ENCODE data around the gene CCDC86.

Gene CCDC86

DNA sequence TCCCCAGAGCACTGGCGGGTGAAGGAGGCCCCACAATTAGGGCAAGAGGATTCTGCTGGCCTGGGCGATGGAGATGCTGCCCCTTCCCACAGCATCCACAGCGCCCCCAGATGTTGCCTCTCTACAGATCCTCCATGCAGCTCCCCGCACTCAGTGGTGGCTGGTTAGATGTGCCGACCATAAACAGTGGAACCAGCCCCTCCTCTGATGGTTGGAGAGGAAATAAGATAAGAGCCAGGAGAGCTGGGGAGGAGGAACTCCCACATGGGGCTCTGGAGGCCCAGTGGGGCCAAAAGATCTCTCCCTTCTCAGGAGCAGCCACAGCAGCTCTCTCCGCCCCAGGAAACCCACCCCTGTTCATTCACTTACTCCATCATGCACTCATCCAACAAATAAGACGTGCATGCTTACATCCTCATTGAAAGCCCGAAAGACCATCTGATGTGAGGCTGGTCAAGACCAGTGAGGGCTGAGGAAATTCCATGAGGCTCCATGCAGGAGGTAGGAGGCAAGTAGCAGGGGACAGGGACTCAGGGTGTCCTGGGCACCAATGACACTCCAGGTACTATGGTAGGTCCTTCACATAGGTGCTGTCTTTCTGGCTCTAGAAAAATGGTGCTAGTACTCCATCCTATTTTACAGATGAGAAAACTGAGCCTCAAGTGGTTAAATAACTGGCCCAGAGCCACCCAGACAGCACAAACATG lies 12.4 kb downstream of the CCDC86 start:
- FAIRE-seq: no peak

DNA sequence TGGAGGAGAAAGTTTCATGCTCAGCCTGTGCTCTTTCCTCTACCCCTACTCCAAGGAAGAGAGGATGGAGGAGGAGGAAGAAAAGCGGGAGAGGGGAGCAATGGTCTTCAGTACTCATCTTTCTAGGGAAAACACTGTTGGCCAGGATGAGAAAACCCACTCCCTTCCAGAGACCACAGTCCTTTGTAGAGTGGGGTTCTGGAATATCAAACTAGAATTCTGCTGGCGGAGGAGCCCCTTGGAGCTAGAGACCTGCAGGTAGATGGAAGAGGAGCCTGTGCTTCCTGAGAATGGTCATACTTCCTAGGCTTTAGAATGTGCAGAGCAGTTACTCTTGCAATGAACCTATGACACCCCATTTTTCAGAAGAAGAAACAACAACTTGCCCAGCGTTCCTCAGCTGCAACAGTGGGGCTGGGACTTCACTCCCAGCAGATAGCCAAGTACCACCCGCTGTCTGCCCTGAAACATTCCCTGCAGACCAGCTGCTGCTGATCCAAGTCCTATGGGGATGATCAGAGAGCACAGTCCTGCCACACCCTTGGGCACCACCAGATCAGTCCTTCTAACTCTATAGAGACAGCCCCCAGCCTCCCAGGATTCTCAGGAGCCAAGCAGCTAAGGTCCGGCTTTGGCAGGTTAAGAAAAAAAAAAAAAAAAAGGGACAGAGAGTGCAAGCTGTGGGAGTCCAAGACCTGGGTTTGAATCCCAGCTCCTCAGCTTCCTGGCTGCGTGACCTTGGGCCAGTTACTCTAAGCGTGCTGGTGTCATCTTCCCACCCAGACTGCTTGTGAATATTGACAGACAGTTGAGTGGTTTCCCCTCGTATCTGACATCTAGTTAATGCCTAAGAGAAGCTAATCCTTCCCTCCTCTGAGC lies 13.2 kb downstream of the CCDC86 start:
- no peak for FAIRE-seq

- no peak for FAIRE-seq
Measured at GRCh38 chr11:60855726-60856633, 14.1 kb downstream of the CCDC86 start, which contains the start of gene PTGDR2. TSS of gene PTGDR2 (minus strand) at chr11:60855950. CDS start at chr11:60853722, 2,228 bp downstream.

DNA sequence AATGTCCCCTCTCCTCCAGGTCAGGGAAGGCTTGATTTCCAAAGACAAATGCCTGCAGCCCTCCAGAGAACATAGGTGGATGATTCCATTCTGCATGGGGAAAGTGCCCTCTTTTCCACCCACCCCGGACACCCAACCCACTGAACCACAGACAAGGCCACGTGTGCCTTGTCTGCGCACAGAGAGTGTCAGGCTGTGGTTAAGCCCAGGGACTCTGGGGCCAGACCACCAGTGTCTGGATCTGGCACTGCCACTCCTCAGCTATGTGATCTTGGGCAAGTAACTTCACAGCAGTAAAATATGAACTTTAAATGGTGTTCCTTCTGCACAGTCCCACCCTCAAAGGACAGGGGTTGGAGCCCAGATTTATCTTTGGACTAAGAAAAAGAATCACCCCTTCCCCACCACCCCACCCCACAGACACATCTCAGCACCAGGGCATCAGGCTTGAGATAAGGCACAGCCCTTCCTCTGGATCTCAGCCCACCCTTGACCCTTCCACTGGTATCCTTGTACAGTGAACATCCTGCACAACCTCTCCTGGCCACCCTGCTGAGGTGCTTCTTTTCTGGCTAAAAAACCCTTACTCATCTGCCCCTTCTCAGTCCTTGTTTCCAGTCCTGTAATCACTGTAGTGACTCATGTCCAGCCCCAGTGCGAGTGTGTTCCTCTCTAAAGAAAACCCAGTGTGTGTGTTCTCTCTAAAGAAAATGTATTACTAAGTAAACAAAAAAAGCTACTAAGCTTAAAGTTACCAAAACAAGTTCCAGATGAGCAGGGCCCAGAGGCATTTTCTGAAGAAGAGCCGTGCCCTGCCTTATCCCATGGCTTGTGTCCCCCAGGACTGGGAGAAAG lies 15.7 kb downstream of the CCDC86 start:
- FAIRE-seq: no peak

DNA sequence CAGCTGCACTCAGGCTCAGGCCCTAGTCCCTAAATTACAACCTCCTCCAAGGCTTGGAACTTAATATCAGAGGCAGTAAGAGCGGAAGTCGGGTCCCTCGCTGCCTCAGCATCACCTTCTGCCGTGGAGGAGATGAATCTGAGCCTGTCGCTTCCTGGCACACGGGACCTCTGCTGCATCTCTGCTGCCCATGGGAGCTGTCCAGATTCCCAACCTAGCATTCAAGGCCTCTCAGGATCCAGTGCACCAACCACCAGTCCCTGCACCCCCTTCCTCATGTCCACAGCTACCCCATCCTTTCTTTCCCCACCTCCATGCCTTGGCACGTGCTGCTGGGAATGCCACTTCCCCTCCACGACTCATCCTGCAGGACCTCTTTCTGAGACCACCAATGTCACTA lies 16.3 kb downstream of the CCDC86 start:
- no peak for FAIRE-seq

DNA sequence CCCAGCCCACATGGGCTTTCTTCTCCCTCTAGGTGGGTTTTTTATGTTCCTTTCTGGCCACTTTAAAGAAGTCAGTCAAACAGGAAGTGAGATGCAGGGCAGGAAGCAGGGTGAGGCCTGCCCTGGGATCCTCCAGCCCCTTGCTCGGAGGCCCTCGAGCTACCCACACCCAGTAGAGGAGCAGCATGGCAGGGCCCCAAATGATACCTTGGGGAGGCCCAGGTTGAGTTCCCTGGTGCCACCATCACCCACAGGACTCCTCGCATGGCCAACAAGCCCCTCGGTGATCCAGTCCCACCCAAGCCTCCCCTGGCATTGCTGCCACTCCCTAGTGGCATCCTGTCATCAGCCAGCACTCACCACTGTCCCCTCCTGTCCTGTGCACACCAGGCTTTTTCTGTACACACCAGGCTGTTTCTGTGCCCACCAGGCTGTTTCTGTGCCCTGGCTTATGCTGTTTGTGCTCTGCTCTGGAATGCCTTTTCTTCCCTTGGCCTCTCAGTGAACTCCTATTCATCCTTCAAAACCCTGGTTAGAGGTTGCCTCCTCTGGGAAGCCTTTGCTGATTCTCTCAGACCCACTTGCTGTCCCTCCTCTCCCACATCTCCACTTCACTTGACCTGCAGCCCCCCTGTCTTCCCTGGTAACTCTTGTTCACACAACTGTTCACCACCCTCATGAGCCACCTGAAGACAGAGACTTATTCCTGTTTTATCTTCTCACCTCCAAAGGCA lies 17.0 kb downstream of the CCDC86 start:
- no peak for FAIRE-seq

DNA sequence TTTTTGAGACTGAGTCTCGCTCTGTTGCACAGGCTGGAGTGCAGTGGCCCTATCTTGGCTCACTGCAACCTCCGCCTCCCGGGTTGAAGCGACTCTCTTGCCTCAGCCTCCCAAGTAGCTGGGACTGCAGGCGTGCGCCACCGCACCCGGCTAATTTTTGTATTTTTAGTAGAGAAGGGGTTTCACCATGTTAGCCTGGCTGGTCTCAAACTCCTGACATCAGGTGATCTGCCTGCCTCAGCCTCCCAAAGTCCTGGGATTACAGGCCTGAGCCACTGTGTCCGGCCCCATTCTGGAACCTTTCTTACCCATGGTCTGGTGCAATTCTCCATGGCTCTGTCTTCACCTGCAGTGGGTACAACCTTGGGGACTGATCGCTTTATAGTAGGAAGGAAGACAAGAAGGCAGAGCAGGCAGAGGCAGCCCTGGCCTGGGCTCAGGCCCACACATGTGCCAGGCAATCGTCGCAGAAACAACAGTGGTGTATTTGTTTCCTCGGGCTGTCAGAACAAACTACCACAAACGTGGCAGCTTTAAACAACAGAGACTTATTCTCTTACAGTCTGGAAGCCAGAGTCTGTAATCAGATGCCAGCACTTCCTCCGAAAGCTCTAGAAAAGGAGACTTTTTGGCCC lies 17.8 kb downstream of the CCDC86 start:
- FAIRE-seq: no peak

DNA sequence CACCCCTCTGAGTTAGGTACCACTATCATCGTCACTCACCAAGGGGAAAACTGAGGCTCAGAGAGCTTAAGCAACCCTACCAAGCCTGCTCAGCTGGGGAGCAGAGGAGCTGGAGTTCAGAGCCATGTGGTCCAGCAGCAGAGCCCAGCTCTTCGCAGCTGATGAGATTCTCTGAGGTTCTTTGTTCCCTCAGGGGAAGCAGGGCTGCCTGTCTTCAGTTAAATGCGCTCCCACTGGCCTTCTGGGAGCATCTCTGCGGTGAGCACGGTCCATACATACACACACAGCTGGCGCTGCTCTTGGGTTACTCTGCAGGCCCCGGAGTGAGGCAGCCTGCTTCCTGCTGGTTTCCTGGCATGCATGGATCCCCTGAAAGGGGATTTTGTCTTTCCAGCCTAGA lies 19.0 kb downstream of the CCDC86 start:
- no peak for FAIRE-seq

DNA sequence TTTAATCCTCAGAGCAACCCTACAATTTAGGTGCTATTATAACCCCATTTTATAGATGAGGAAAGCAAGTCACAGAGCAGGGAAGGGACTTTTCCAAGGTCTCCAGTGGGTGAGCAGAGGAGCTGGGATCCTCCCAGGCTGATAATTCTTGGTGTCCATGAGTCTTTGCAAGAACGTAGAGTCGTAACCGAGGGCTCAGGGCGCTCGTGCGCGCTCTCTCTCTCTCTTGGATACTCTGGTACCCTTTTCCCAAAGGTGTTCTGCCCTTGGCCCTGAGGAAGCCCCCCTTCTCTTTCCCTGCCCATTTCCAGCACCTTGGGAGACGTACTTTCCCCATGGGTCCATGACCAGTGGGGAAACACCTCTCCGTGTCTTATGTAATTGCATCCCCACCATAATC lies 20.3 kb downstream of the CCDC86 start:
- no peak for FAIRE-seq

DNA sequence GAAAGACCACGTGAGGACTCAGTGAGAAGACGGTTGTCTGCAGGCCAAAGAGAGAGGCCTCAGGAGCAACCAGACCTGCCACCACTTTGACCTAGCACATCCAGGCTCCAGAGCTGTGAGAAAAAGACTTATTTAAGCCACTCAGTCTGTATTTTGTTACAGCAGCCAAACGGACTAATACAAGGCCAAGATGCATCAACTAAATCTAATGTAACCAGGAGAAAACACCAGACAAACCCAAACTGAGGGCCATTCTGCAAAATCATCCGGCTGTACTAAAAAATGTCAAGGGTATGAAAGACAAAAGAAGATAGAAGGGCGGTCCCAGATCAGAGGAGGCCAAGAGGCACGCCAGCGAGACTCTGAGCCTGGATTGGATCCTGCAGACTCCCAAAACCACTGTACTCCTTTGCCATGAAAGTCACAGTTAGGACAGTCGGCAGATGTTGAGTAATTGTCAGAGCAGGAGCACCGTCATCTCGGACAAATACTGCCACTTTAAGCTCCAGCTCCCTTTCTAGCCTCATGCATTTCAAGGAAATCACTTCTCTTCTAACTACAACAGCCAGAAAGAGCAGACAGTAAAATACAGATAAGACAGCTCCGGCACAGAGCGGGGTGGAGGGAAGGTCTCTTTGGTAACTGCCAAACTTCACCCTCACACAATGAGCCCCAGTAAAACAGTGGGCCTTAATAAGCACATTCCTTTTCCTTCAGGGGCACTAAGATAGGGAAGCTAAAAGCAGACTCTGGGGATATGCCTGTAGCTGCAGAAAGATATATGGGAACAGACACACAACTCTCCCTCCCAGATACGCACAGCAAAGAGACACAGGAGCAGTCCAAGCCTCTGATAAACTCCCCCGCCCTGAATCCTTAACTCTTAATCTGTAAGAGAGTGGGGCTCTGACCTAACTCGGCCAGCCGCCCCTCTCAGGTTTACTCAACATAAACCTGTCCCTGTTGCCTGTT lies 21.9 kb downstream of the CCDC86 start:
- FAIRE-seq: no peak

DNA sequence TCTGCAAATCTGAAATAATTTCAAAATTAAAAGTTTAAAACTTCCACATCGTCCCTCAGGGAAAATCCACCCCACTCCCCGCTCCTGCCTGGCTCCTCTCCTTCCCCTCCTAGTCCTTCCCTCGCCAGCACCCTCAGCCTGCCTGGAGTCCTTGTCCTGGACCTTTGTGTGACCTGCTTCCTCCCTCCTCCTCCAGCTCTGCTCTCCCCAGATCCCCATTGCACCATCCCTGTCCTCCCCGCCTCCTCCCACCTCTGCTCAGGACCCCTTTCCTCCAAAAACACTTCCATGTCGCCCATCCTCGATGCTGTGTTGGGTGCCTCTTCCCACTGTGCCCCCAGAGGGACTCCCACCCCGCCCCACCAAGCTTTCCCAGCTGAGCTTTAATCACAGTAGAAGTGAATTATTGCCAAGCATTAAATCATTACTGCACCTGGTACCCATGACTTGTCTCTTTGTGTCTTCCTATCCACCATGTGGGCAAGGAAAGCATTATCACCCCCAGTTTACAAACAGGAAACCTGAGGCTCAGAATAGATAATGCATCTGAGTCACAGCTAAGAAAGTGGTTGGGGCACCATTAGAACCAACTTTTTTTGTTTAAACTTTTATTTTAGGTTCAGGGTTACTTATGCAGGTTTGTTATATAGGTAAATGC lies 23.1 kb downstream of the CCDC86 start:
- no peak for FAIRE-seq

- no peak for FAIRE-seq
Measured at GRCh38 chr11:60866911-60867870, 25.3 kb downstream of the CCDC86 start, which contains the start of gene ZP1. TSS of gene ZP1 (plus strand) at chr11:60867542. CDS start at chr11:60867562, 20 bp downstream.

DNA sequence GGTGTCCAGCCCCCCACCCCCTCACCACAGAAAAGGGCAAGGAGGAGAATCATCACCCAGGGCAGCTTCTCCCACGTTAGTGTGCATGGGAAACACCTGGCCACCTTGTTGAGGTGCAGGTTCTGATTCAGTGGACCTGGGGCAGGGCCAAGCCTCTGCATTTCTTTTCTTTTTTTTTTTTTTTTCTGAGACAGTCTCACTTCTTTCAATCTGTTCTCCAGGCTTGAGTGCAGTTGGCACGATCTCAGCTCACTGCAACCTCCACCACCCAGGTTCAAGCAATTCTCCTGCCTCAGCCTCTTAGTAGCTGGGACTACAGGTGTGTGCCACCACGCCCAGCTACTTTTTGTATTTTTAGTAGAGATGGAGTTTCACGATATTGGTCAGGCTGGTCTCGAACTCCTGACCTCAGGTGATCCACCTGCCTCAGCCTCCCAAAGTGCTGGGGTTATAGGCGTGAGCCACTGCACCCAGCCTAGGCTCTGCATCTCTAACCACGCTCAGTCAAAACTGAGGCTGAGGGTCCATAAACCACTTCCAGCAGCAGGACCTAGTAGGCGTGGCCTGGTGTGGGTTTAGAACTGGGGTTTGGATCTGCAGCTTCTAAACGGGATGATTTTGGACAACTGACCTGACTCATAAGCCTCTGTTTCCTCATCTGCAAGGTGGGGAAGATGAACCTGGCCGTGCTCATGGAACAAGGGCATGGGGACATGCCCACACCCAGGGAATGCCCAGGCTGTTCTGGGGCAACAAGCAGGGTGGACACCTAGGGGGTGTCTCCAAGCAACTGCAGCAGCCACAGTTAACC lies 26.2 kb downstream of the CCDC86 start:
- FAIRE-seq: no peak

DNA sequence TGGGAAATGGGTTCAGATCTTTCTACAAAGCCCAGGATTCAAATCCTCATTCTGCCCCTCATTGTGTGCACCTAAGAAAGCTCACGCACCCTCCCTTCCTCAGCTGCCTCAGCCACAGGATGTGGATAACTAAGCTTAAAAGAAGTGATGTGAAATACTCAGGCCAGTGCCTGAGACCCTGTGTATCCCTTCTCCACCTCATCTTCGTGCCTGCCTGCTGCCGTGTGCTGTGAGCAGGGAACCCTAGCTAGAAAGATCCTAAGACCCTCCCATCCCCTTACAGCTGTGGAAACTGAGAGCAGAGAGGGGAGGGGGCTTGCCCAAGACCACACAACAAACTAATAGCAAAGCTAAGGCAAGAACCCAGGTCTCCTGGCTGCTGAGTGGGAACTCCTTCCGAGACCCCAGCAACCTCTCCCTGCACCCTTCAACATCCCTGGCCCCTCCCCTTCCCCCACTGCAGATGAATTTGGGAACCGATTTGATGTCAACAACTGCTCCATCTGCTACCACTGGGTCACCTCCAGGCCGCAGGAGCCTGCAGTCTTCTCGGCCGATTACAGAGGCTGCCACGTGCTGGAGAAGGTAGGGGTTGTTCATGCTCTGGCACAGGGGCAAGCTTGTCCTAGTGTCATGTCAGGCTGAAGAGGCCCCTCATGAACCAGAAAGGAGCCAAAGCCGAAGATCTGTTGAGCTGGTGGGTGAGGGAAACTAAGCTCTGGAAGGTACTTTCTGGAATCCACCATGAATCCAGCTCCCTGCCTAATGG lies 27.0 kb downstream of the CCDC86 start:
- FAIRE-seq: no peak

DNA sequence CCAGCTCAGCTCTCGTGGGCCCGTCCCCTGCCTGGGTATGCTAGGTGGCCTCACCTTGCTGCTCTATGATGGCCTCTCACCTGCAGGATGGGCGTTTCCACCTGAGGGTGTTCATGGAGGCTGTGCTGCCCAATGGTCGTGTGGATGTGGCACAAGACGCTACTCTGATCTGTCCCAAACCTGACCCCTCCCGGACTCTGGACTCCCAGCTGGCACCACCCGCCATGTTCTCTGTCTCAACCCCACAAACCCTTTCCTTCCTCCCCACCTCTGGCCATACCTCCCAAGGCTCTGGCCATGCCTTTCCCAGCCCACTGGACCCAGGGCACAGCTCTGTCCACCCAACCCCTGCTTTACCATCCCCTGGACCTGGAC lies 27.5 kb downstream of the CCDC86 start:
- no peak for FAIRE-seq

- FAIRE-seq: no peak
Measured at GRCh38 chr11:60870276-60870675, 28.4 kb downstream of the CCDC86 start.
